ENCODE measurements around the gene DSG3. TPM values are rescaled to one million over a fixed set of nuclear protein-coding genes. Genes with fewer than 3 reads are reported as not detected.

DSG3 gene
- total and polyA plus RNA-seq, 2 of the 13 experiments (the other 11 are each of a cell fraction or from before 2014, with no cell fraction given), result not detected

GRCh38 chr18:31429623-31430022 is 17.9 kb upstream of the DSG3 start:
- Histone ChIP-seq H3K27me3 (ENCODE audit: control insufficient read depth in 1 of 2, insufficient read depth in 2 of 2, low read length in 2 of 2) (no peaks in the 10 kb centered on the region), H2AFZ (ENCODE audit: low read length) (no peak overlapping the region), H3K36me3 (replicated peaks in 1 of 2; ENCODE audit: control insufficient read depth in 1 of 2, insufficient read depth in 2 of 2, low read length in 2 of 2) (no peaks in the 10 kb centered on the region), H3K4me3 (replicated peaks in 1 of 3; ENCODE audit: insufficient read depth in 1 of 3, low read depth in 2 of 3, low read length in 3 of 3) (no peak overlapping the region), H3K4me1 (ENCODE audit: insufficient read depth, low read length) (no peaks in the 10 kb centered on the region), H4K20me1 (ENCODE audit: insufficient read depth, low read length) (no peaks in the 10 kb centered on the region), H3K27ac (ENCODE audit: extremely low read length, insufficient read depth, low read length) (no peak overlapping the region), H3K79me2 (ENCODE audit: insufficient read depth, low read length) (no peaks in the 10 kb centered on the region), H3K4me2 (ENCODE audit: low read depth, low read length) (no peak overlapping the region), H3K9ac (ENCODE audit: insufficient read depth, low read depth, low read length) (no peak overlapping the region), H3K9me3 (ENCODE audit: low read length) (no peaks in the 10 kb centered on the region)
- in situ Hi-C loops (cut with HindIII; ENCODE audit: extremely low pct_ligation_motif_present, low pct_unique_long_range_greater_than_20kb) (no loop called here), intact Hi-C loops (cut with micrococcal nuclease; ENCODE audit: unreplicated experiment) (loop anchor here (10.0 kb wide), 1 partner anchor 435 kb away; no protein-coding TSS in a partner anchor)
- ChIA-PET CTCF (ENCODE audit: low intra/inter-chr PET ratio, low total read pairs) (no interaction called here), POLR2A (no interaction called here)
- FAIRE-seq (no peak), DNase-seq (ENCODE audit: low spot score) (no peak), ATAC-seq (no peak)
- BruUV-seq (replicated peaks), result no TSS peak
- 36% methylated on average over 2 of the region's 2 CpGs for WGBS (ENCODE audit: low lambda C conversion rate)
- TF ChIP-seq CCDC6 (CRISPR knock-in tag; IDR thresholded peaks at IDR 0.05), result no peak
- TF ChIP-seq ZNF17 (CRISPR knock-in tag; IDR thresholded peaks at IDR 0.05), result no peak
- TF ChIP-seq ZNF317 (CRISPR knock-in tag; IDR thresholded peaks at IDR 0.05), result no peak
- no peak for TF ChIP-seq PRDM15 (CRISPR knock-in tag; IDR thresholded peaks at IDR 0.05)
- TF ChIP-seq MEF2D (CRISPR knock-in tag; IDR thresholded peaks at IDR 0.05), result no peak
- TF ChIP-seq MIER3 (CRISPR knock-in tag; IDR thresholded peaks at IDR 0.05; ENCODE audit: borderline replicate concordance), result no peak
- no peak for TF ChIP-seq KDM3A (CRISPR knock-in tag; IDR thresholded peaks at IDR 0.05; ENCODE audit: low read depth)
- no peak for TF ChIP-seq ZNF773 (CRISPR knock-in tag; IDR thresholded peaks at IDR 0.05; ENCODE audit: borderline replicate concordance)
- no peak for TF ChIP-seq CENPT (CRISPR knock-in tag; IDR thresholded peaks at IDR 0.05; ENCODE audit: low read depth)
- TF ChIP-seq PAXIP1 (CRISPR knock-in tag; conservative IDR thresholded peaks at IDR 0.05), result no peak
- TF ChIP-seq ZNF432 (CRISPR knock-in tag; IDR thresholded peaks at IDR 0.05; ENCODE audit: borderline replicate concordance), result no peak
- TF ChIP-seq FOXK1 (CRISPR knock-in tag; IDR thresholded peaks at IDR 0.05; ENCODE audit: borderline replicate concordance, low read depth), result no peak
- TF ChIP-seq ELF1 (CRISPR knock-in tag; IDR thresholded peaks at IDR 0.05), result no peak
- no peak for TF ChIP-seq NONO (IDR thresholded peaks at IDR 0.05)
- TF ChIP-seq NONO (CRISPR knock-in tag; conservative IDR thresholded peaks at IDR 0.05), result no peak
